SKM-1 (cell line): ENCODE results near the gene SPATA32.
"Not testable (repeated sequence)": the region's sequence is repeated elsewhere in the genome, so short reads cannot be mapped to it uniquely, and the experiment has no call there.

ENCODE experiments used
- DNase-seq: peaks from one replicate; lab custom pipeline; 2025; ENCODE audit not compliant: unreplicated experiment; lab: John Stamatoyannopoulos, UW

The SPATA32 gene

GRCh38 chr17:45261577-45262515 lies at the start of gene SPATA32:
TSS of gene SPATA32 (minus strand) at chr17:45262094. CDS start at chr17:45262016, 78 bp downstream.
- DNase-seq: no peak

GRCh38 chr17:45311401-45311759 lies 49.5 kb upstream of the SPATA32 start:
- no peak for DNase-seq

- no peak for DNase-seq
Observed at GRCh38 chr17:45310380-45311324, 48.8 kb upstream of the SPATA32 start.

- DNase-seq: no peak
Observed at GRCh38 chr17:45309400-45309799, 47.5 kb upstream of the SPATA32 start.

- no peak for DNase-seq
Observed at GRCh38 chr17:45308840-45309239, 46.9 kb upstream of the SPATA32 start.

GRCh38 chr17:45308016-45308365 lies 46.1 kb upstream of the SPATA32 start:
- DNase-seq: no peak

GRCh38 chr17:45307290-45308015 lies 45.6 kb upstream of the SPATA32 start:
- DNase-seq: peak; percentile 88

DNA sequence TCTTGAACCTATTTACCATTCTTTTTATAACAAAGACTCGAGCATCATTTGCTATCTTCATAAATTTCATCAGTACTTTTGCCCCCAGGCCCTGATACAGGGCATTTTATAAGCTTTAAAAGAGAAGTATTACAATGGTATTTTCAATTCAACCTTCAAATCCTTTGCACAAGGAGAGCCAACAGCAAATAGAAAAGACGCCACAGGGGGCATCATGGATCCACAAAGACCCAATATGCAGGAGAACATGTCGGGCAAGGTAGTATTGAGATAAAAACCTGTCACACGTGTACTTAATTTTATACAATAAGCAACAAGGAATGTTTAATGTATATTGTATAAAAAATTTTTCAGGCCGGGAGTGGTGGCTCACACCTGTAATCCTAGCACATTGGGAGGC lies 44.7 kb upstream of the SPATA32 start:
- no peak for DNase-seq

- no peak for DNase-seq
Observed at GRCh38 chr17:45306094-45306493, 44.2 kb upstream of the SPATA32 start.

DNA sequence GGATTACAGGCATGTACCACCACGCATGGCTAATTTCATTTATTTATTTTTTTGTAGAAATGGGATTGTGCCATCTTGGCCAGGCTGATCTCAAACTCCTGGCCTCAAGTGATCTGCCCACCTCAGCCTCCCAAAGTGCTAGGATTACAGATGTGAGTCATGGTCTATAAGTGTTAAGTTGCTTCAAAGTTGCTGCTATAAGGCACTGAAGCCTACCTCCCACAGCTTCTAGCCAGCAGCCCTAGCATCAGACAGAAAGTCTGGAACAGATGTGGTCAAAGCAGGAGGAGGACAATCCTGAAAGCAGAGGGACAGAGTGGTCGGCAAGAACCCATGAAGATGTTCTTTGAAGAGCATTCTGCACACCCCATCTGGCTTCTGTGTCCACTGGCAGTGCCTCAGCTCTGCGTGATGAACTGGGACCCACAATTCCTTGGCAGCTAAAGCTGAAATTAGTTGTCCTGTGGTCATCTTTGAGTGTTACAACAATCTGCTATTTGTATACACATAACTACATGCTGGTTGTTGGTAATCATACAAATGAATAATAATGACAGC lies 43.7 kb upstream of the SPATA32 start:
- DNase-seq: no peak

GRCh38 chr17:45302649-45303173 lies 40.8 kb upstream of the SPATA32 start:
- DNase-seq: no peak

GRCh38 chr17:45302220-45302619 lies 40.3 kb upstream of the SPATA32 start:
- not testable (repeated sequence) for DNase-seq

DNA sequence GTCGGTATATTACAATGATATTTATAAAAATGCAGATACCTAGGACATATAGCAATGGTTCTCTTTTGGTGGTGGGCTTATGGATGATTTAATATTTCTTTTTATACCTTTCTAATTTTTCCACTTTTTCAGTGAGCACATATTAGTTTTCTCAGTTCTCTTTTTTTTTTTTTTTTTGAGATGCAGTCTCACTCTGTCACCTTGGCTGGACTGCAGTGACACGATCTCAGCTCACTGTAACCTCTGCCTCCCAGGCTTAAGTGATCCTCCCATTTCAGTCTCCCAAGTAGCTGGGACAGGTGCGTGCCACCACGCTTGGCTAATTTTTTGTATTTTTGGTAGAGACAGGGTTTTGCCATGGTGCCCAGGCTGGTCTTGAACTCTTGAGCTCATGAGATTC lies 39.8 kb upstream of the SPATA32 start:
- no peak for DNase-seq

- no peak for DNase-seq
Observed at GRCh38 chr17:45300060-45300751, 38.3 kb upstream of the SPATA32 start.

- DNase-seq: no peak
Observed at GRCh38 chr17:45299361-45299760, 37.5 kb upstream of the SPATA32 start.

GRCh38 chr17:45298546-45299285 lies 36.8 kb upstream of the SPATA32 start:
- DNase-seq: no peak

GRCh38 chr17:45296833-45297124 lies 34.9 kb upstream of the SPATA32 start:
- DNase-seq: no peak

DNA sequence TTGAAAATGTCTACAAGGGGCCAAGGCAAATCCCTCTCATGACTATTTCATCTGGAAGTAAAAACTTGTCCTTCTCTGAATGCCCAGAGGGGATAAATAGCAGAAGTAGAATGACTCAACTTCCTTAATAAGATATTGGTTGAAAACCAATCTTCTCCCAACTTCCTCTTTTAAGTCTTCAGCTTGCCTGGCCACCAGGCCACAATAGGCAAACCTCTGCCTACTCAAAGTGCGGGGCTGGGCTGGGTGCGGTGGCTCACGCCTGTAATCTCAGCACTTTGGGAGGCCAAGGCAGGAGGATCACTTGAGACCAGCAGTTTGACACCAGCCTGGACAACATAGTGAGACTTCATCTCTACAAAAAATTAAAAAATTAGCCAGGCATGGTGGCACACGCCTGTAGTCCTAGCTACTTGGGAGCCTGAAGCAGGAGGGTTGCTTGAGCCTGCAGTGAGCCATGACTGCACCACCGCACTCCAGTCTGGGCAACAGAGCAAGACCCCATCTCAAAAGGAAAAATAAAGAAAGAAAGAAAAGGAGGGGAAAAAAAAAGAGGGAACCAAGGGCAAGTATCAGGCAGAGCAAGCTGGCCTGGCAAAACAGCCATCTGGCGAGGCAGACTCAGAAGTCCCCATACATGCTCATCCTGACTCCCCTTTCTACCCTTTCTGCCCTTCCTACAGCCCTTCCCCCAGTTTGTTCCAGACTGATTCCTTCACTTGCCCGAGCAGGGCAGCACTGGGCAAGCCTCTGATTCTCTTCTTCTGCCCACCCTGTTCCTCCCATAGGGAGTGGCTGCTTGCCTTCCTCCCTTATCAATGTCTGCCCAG lies 34.3 kb upstream of the SPATA32 start:
- peak; percentile 94 for DNase-seq

GRCh38 chr17:45294506-45294905 lies 32.6 kb upstream of the SPATA32 start:
- DNase-seq: no peak
